Measurements from ENCODE around the gene RB1. TPM values are rescaled to one million over a fixed set of nuclear protein-coding genes. Genes with fewer than 3 reads are reported as not detected.

The RB1 gene
- total and polyA plus RNA-seq, 2 experiments from 2014 or later: 19.5 to 22.3 TPM

DNA sequence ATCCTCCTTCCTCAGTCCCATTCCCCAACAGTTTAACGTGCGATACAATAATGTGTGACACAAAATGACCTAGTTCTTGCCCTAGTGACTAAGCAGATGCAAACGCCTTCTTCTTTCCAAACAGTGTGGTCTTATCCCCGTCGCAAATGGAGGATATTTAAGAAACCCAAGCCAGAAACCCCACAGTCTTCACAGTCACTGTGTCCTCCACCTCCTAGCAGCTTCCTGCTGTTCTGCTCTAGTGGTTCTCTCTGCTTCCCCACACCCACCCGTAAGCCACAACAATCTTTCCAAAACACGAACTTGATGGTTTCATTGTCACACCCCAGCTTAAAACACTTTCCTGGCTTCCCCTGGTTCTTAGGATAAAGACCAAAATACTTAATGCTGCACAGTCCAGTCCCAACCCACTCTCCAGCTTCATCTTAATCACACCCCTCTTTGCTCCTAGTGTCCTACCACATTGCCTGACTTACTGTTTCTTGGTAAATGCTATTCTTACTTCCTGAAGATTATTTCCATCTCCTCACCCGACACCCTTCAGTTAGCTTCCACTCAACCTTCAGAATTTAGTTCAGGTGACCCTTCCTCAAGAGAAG lies 38.2 kb upstream of the RB1 start:
- no peaks in the 10 kb centered on the region for H3F3A ChIP-seq (replicated peaks; ENCODE audit: low read depth)
- no peak overlapping the region for H3K4me3 Mint-ChIP-seq
- no peaks in the 10 kb centered on the region for H3K27me3 ChIP-seq (ENCODE audit: insufficient read depth)
- no peaks in the 10 kb centered on the region for H4K20me1 ChIP-seq (replicated peaks; ENCODE audit: insufficient read depth)
- H3K27me3 Mint-ChIP-seq (ENCODE audit: insufficient read depth, low read depth, poor library complexity): peaks cover 4% of the 10 kb centered on the region
- TF ChIP-seq ETS1 (IDR thresholded peaks at IDR 0.05) (no peak), JUNB (IDR thresholded peaks at IDR 0.05; ENCODE audit: unreplicated experiment) (no peak), REST (IDR thresholded peaks at IDR 0.05; ENCODE audit: unreplicated experiment) (no peak), STAT1 (IDR thresholded peaks at IDR 0.05; ENCODE audit: unreplicated experiment) (no peak), EZH2 (IDR thresholded peaks at IDR 0.05; ENCODE audit: low read depth, unreplicated experiment) (no peak), POLR2AphosphoS5 (IDR thresholded peaks at IDR 0.05; ENCODE audit: low read depth) (no peak), ZNF462 (CRISPR knock-in tag; IDR thresholded peaks at IDR 0.05) (no peak), ZNF114 (CRISPR knock-in tag; IDR thresholded peaks at IDR 0.05) (no peak), NANOG (IDR thresholded peaks at IDR 0.05; ENCODE audit: borderline replicate concordance) (no peak), EZH2phosphoT487 (IDR thresholded peaks at IDR 0.05; ENCODE audit: unreplicated experiment) (no peak), ZNF331 (CRISPR knock-in tag; IDR thresholded peaks at IDR 0.05; ENCODE audit: low read depth) (no peak), CREB1 (CRISPR knock-in tag; IDR thresholded peaks at IDR 0.05; ENCODE audit: low read depth) (no peak)
- TF ChIP-seq, protein P1, sequence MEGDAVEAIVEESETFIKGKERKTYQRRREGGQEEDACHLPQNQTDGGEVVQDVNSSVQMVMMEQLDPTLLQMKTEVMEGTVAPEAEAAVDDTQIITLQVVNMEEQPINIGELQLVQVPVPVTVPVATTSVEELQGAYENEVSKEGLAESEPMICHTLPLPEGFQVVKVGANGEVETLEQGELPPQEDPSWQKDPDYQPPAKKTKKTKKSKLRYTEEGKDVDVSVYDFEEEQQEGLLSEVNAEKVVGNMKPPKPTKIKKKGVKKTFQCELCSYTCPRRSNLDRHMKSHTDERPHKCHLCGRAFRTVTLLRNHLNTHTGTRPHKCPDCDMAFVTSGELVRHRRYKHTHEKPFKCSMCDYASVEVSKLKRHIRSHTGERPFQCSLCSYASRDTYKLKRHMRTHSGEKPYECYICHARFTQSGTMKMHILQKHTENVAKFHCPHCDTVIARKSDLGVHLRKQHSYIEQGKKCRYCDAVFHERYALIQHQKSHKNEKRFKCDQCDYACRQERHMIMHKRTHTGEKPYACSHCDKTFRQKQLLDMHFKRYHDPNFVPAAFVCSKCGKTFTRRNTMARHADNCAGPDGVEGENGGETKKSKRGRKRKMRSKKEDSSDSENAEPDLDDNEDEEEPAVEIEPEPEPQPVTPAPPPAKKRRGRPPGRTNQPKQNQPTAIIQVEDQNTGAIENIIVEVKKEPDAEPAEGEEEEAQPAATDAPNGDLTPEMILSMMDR (conservative IDR thresholded peaks at IDR 0.05; ENCODE audit: low read depth in 2 of 2): no peak
- DNase-seq (ENCODE audit: low spot score) (no peak), ATAC-seq (no peak)
- peaks cover 29% of the 10 kb centered on the region for H3K4me1 Mint-ChIP-seq
- no peak overlapping the region for H3K4me2 ChIP-seq
- H3K9me3 Mint-ChIP-seq: no peaks in the 10 kb centered on the region
- no peaks in the 10 kb centered on the region for H3K79me2 ChIP-seq (replicated peaks; ENCODE audit: insufficient read depth)
- H3K4me3 ChIP-seq: no peak overlapping the region
- no peak overlapping the region for H2AFZ ChIP-seq
- peaks cover 6% of the 10 kb centered on the region; the same call in 1 of the 2 replicates for H3K4me1 ChIP-seq (ENCODE audit: insufficient read depth)
- H3K36me3 Mint-ChIP-seq (ENCODE audit: low read depth): peaks cover 23% of the 10 kb centered on the region
- no peaks in the 10 kb centered on the region for H3K9me2 ChIP-seq (ENCODE audit: insufficient read depth)
- H3K27ac ChIP-seq (ENCODE audit: low read depth): no peak overlapping the region
- peak overlapping the region; percentile 54 for H3K27ac Mint-ChIP-seq
- peaks cover 11% of the 10 kb centered on the region; the same call in 1 of the 2 replicates for H3K36me3 ChIP-seq (ENCODE audit: insufficient read depth)

All from GM23338 (cell line).